HL-60 (cell line): ENCODE measurements around the gene MAP6.

Source experiments
- DNase-seq, 2 experiments: peaks; one replicate each; pipeline ENCODE4 v3.0.0-alpha.2; 2010 to 2020; ENCODE audit warnings: low read depth in 1 of 2, low spot score in 1 of 2
- H3K27ac ChIP-seq: fragments of 250-450 bp; sonication (Bioruptor Pico); replicated peaks from 2 replicates; pipeline ENCODE4 v1.5.1; 2020; ENCODE audit warnings: mild to moderate bottlenecking, moderate library complexity
- H3K27me3 ChIP-seq: fragments of 250-450 bp; sonication (Bioruptor Pico); 2 replicates; pipeline ENCODE4 v1.5.1; 2021; ENCODE audit warnings: mild to moderate bottlenecking, moderate library complexity; ENCODE audit not compliant: insufficient read depth, poor library complexity, severe bottlenecking
- H3K4me3 ChIP-seq: replicated peaks from 2 replicates; pipeline ENCODE4 v1.5.1; 2011; ENCODE audit warnings: mild to moderate bottlenecking, control low read depth, low read length; ENCODE audit not compliant: insufficient read depth
- GABPA ChIP-seq: IDR thresholded peaks from 2 replicates; pipeline ENCODE4 v1.6.1; 2012; ENCODE audit warnings: low read depth
- POLR2AphosphoS5 ChIP-seq: IDR thresholded peaks from 2 replicates; pipeline ENCODE4 v1.6.1; 2012; ENCODE audit warnings: low read depth
- SPI1 ChIP-seq: IDR thresholded peaks from 2 replicates; pipeline ENCODE4 v1.6.1; 2012; ENCODE audit warnings: low read depth, mild to moderate bottlenecking, borderline replicate concordance
- TF ChIP-seq, protein P1 (sequence below): IDR thresholded peaks from one replicate; pipeline ENCODE4 v1.5.1; 2011; ENCODE audit warnings: low read length, control low read depth, inconsistent platforms; ENCODE audit not compliant: insufficient read depth
- TF ChIP-seq, protein P2 (sequence below): IDR thresholded peaks from 2 replicates; pipeline ENCODE4 v1.6.1; 2012; ENCODE audit warnings: low read depth; ENCODE audit not compliant: insufficient replicate concordance

MAP6 gene

GRCh38 chr11:75637998-75638397, 30.8 kb downstream of the MAP6 start:
- TF ChIP-seq, protein P1, sequence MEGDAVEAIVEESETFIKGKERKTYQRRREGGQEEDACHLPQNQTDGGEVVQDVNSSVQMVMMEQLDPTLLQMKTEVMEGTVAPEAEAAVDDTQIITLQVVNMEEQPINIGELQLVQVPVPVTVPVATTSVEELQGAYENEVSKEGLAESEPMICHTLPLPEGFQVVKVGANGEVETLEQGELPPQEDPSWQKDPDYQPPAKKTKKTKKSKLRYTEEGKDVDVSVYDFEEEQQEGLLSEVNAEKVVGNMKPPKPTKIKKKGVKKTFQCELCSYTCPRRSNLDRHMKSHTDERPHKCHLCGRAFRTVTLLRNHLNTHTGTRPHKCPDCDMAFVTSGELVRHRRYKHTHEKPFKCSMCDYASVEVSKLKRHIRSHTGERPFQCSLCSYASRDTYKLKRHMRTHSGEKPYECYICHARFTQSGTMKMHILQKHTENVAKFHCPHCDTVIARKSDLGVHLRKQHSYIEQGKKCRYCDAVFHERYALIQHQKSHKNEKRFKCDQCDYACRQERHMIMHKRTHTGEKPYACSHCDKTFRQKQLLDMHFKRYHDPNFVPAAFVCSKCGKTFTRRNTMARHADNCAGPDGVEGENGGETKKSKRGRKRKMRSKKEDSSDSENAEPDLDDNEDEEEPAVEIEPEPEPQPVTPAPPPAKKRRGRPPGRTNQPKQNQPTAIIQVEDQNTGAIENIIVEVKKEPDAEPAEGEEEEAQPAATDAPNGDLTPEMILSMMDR: no peak
- no peak for TF ChIP-seq POLR2AphosphoS5
- no peak for TF ChIP-seq GABPA
- TF ChIP-seq, protein P2, sequence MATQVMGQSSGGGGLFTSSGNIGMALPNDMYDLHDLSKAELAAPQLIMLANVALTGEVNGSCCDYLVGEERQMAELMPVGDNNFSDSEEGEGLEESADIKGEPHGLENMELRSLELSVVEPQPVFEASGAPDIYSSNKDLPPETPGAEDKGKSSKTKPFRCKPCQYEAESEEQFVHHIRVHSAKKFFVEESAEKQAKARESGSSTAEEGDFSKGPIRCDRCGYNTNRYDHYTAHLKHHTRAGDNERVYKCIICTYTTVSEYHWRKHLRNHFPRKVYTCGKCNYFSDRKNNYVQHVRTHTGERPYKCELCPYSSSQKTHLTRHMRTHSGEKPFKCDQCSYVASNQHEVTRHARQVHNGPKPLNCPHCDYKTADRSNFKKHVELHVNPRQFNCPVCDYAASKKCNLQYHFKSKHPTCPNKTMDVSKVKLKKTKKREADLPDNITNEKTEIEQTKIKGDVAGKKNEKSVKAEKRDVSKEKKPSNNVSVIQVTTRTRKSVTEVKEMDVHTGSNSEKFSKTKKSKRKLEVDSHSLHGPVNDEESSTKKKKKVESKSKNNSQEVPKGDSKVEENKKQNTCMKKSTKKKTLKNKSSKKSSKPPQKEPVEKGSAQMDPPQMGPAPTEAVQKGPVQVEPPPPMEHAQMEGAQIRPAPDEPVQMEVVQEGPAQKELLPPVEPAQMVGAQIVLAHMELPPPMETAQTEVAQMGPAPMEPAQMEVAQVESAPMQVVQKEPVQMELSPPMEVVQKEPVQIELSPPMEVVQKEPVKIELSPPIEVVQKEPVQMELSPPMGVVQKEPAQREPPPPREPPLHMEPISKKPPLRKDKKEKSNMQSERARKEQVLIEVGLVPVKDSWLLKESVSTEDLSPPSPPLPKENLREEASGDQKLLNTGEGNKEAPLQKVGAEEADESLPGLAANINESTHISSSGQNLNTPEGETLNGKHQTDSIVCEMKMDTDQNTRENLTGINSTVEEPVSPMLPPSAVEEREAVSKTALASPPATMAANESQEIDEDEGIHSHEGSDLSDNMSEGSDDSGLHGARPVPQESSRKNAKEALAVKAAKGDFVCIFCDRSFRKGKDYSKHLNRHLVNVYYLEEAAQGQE: no peak
- no peak for TF ChIP-seq SPI1
- peaks cover 13% of the 10 kb centered on the region for H3K27me3 ChIP-seq
- no peak overlapping the region for H3K27ac ChIP-seq
- no peak for DNase-seq
- no peak overlapping the region for H3K4me3 ChIP-seq

DNA sequence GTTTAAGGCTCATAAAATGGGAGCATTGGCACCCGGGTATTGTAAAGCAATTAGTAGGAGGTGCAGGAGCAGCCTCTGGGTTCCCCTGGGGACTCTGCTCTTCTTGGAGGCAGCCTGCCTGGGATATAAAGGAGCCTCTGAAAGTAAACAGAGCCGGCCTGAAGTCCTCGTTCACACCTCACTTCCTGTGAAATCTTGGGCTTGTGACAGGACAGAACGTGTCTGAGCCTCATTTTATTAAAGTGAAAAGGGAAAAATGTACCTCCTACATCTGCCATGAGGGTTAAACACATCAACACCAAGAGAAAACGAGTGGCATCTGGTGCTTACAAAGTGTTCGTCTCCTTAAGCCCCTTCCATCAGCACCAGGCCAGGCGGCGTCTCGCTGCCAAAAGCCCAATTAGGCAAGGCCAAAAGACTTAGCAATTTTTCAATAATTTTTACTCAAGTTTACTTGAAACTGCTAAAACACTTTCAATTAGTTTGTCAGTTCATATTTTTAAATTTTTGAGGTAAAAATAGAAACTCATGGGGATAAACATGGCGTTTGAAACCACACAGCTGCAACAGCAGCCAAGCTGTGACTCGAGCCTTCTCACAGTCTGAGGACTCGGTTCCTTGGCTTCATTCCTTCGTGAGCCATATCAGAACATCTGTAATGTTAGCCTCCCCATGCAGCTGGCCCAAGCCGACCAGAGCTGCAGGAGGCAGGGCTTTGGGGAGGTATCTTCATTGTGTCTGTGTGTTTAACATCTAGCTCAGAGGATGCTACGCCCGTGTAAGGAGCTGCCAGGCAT, 33.6 kb downstream of the MAP6 start:
- no peak overlapping the region for H3K4me3 ChIP-seq
- no peak for DNase-seq

DNA sequence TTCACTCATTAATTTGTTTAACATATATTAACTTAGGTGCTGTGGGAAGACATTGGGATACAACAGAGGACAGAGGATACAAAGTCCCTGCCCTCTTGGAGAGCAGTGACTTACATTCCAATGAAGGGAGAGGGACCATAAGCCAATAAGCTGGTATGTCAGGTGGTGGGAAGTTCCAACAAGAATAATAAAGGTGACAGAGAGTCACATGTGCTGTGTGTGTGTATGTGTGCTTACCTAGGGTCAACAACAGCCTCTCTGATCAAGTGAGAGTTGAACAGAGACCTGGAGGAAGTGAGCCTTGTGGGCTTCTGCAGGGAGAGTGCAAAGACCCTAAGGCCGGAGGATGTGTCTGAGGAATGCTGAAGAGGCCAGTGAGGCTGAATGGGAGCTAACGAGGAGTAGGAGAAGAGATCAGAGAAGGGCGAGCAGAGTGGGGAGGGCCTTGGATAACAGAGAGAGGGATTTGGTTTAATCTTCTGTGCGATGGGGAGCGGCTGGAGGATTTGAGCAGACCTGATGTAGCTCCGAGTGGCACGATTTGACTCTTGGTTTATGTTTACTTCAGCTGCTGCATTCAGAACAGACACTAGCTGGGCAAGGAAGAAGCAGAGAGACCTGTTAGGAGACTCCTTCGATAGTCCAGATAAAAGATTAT, 35.3 kb downstream of the MAP6 start:
- TF ChIP-seq SPI1 (no peak), GABPA (no peak), POLR2AphosphoS5 (no peak)
- TF ChIP-seq, protein P1: no peak
- TF ChIP-seq, protein P2: no peak

More for the DNA sequence above, 33.6 kb downstream of the MAP6 start:
- peaks cover 14% of the 10 kb centered on the region for H3K27me3 ChIP-seq
- no peak overlapping the region for H3K27ac ChIP-seq
- TF ChIP-seq SPI1 (no peak), GABPA (no peak), POLR2AphosphoS5 (no peak)
- TF ChIP-seq, protein P2: no peak
- TF ChIP-seq, protein P1: no peak

More for the DNA sequence above, 35.3 kb downstream of the MAP6 start:
- no peak for DNase-seq
- Histone ChIP-seq H3K4me3 (no peak overlapping the region), H3K27ac (no peak overlapping the region), H3K27me3 (peaks cover 18% of the 10 kb centered on the region)
